C1 segment of cervical spinal cord (tissue), 14 donors: ENCODE results near the gene KDM4B.
"Not testable (repeated sequence)": the region's sequence is repeated elsewhere in the genome, so short reads cannot be mapped to it uniquely, and the experiment has no call there.

Experiments
- DNase-seq, 14 donors: peaks; one replicate each; lab custom pipeline; 2025; lab: John Stamatoyannopoulos, UW

The KDM4B gene

DNA sequence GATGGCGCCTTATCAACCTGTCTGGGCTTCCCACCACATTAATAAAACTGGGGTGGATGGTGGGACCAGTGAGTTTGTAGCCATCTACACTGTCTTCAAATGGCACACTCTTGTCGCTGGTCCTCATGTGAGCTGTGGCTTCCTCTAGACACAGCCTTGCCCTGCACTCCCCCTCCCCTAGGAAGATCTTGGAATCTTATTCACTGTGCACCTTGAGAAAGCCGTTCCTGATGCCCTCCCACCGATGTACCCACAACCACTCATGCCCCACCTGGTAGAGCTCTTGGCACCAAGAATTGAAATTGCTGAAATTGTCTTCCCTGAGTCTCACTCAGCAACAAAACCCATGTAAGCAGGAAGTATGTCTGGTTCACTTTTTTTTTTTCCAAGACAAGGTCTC is 225.7 kb downstream of the KDM4B start:
- no peak for DNase-seq

GRCh38 chr19:5195587-5195986 is 226.7 kb downstream of the KDM4B start:
- not testable (repeated sequence) for DNase-seq

- DNase-seq, result no peak
These were observed 227.9 kb downstream of the KDM4B start for GRCh38 chr19:5196832-5197231.

DNA sequence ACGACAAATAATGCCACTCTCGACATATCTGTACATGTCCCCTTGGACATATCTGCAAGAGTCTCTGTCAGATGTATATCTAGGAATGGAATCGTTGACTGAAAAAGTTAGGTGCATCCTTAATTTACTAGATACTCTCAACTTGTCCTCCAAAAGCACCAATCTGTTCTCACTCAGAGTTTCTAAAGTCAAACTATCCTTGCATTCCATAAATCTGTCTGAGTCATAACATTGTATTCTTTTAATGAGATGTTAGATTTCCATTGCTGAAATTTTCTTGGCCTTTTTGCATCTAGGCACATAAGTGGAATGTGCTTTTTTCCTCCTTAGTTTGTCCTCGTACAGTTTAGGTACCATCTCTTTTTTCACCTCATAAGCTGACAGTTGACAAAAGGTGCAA is 231.9 kb downstream of the KDM4B start:
- DNase-seq, result no peak

DNA sequence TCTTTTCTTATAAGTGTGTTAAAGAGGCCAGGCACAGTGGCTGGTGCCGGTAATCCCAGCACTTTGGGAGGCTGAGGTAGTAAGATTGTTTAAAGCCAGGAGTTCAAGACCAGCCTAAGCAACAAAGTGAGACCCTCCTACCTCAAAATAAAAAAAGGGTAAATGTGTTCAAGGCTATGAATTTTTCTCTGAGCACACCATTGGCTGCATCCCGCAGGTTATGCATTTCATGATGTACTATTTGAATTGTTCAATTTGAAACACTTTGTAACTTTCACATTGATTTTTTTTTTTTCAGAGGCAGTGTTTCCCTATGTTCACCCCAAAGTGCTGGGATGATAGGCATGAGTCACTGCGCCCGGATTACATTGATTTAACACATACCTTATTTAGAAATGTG is 233.6 kb downstream of the KDM4B start:
- no peak for DNase-seq
